Cardiac fibroblast (primary cell): ENCODE results near the gene EPM2AIP1.

Experiments
- DNase-seq, 2 donors: peaks; one replicate each; pipeline versions ENCODE4 v3.0.0 to v3.0.0-alpha.2; 2010; ENCODE audit warnings: low read depth in 2 of 2
- H3K4me3 ChIP-seq, 2 donors: replicated peaks in 1 of 2; 1 replicate in 1 of 2; 2 replicates in 1 of 2; pipeline ENCODE4 v1.5.1; 2011; ENCODE audit warnings: low read depth in 2 of 2, low read length in 2 of 2, mild to moderate bottlenecking in 2 of 2, moderate library complexity in 1 of 2
- TF ChIP-seq, protein P1 (sequence below): IDR thresholded peaks from one replicate; pipeline ENCODE4 v1.5.1; 2011; ENCODE audit warnings: low read depth, mild to moderate bottlenecking, low read length, inconsistent platforms

EPM2AIP1 gene

GRCh38 chr3:36988356-36988755, 4.6 kb downstream of the EPM2AIP1 start:
- no peak overlapping the region for H3K4me3 ChIP-seq
- TF ChIP-seq, protein P1, sequence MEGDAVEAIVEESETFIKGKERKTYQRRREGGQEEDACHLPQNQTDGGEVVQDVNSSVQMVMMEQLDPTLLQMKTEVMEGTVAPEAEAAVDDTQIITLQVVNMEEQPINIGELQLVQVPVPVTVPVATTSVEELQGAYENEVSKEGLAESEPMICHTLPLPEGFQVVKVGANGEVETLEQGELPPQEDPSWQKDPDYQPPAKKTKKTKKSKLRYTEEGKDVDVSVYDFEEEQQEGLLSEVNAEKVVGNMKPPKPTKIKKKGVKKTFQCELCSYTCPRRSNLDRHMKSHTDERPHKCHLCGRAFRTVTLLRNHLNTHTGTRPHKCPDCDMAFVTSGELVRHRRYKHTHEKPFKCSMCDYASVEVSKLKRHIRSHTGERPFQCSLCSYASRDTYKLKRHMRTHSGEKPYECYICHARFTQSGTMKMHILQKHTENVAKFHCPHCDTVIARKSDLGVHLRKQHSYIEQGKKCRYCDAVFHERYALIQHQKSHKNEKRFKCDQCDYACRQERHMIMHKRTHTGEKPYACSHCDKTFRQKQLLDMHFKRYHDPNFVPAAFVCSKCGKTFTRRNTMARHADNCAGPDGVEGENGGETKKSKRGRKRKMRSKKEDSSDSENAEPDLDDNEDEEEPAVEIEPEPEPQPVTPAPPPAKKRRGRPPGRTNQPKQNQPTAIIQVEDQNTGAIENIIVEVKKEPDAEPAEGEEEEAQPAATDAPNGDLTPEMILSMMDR: no peak
- DNase-seq: no peak

GRCh38 chr3:36981006-36981405, 11.9 kb downstream of the EPM2AIP1 start:
- no peak for DNase-seq
- TF ChIP-seq, protein P1: no peak
- no peak overlapping the region for H3K4me3 ChIP-seq

- DNase-seq: no peak
- TF ChIP-seq, protein P1: no peak
- no peak overlapping the region for H3K4me3 ChIP-seq
Measured at GRCh38 chr3:36973139-36973538, 19.8 kb downstream of the EPM2AIP1 start.

GRCh38 chr3:36972163-36972562, 20.8 kb downstream of the EPM2AIP1 start:
- TF ChIP-seq, protein P1: no peak
- DNase-seq: no peak
- no peak overlapping the region for H3K4me3 ChIP-seq

- TF ChIP-seq, protein P1: no peak
- DNase-seq: peak; percentile 51 to 64
Measured at GRCh38 chr3:36969540-36970432, 23.1 kb downstream of the EPM2AIP1 start.

GRCh38 chr3:36969085-36969484, 23.8 kb downstream of the EPM2AIP1 start:
- H3K4me3 ChIP-seq: no peak overlapping the region
- DNase-seq: no peak
- TF ChIP-seq, protein P1: no peak

More at GRCh38 chr3:36969540-36970432, 23.1 kb downstream of the EPM2AIP1 start:
- no peak overlapping the region for H3K4me3 ChIP-seq
